Activated naive CD8-positive, alpha-beta T cell treated with anti-CD3 and anti-CD28 coated beads for 36 hours (primary cell): ENCODE measurements around the gene HGFAC. TPM values are rescaled to one million over a fixed set of nuclear protein-coding genes. Genes with fewer than 3 reads are reported as not detected.
"Not testable (repeated sequence)": the region's sequence is repeated elsewhere in the genome, so short reads cannot be mapped to it uniquely, and the experiment has no call there.

Experiments used
- DNase-seq: peaks from one replicate; pipeline ENCODE4 v3.0.0; 2021
- H3K27ac Mint-ChIP-seq: one replicate; pipeline ENCODE4 v1.8.0; 2022; ENCODE audit warnings: mild to moderate bottlenecking, moderate library complexity, mixed read lengths
- H3K27me3 Mint-ChIP-seq: one replicate; pipeline ENCODE4 v1.8.0; 2022; ENCODE audit warnings: mild to moderate bottlenecking, mixed read lengths
- H3K36me3 Mint-ChIP-seq: one replicate; pipeline ENCODE4 v1.8.0; 2021; ENCODE audit warnings: mild to moderate bottlenecking, mixed read lengths
- H3K4me1 Mint-ChIP-seq: one replicate; pipeline ENCODE4 v1.8.0; 2021; ENCODE audit warnings: mixed read lengths
- H3K4me3 Mint-ChIP-seq: one replicate; pipeline ENCODE4 v1.8.0; 2022; ENCODE audit warnings: mild to moderate bottlenecking, moderate library complexity, mixed read lengths
- H3K9me3 Mint-ChIP-seq: one replicate; pipeline ENCODE4 v1.8.0; 2022; ENCODE audit warnings: mixed read lengths
- total RNA-seq, 2 experiments: library from RNA; stranded (reverse); gene quantifications; one replicate each; pipeline ENCODE4 v1.2.3, GENCODE V29; 2021

HGFAC gene
- total RNA-seq, 2 experiments from 2014 or later: not detected

DNA sequence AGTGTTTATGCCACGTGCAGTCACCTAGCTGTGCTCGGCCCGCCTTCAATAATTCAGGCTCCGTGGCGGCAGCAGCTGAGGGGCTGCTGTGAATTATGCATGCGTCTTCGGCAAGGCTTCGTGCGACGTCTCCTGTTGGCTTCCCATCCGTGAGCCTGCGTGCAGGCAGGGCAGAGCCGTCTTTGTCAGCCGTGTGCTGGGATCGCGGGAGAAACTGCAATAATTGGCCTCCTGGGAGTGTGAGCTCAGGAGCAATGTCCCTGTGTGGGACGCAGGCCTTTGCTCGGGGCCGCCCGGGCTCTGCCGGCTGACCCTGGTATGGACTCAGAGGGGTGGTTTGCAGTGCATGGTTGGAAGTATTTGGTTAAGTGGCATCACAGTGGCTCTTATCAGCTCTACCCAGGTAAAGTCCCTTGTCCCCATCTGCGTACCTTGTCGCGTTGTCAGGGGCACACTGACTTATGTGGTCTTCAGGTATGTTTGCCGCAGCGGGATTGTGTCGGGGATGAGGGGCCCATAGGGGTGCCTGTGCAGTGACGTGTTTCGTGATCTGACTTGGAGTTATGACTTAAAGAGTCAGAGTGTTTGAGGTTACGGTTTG is 34.5 kb upstream of the HGFAC start:
- DNase-seq: no peak

DNA sequence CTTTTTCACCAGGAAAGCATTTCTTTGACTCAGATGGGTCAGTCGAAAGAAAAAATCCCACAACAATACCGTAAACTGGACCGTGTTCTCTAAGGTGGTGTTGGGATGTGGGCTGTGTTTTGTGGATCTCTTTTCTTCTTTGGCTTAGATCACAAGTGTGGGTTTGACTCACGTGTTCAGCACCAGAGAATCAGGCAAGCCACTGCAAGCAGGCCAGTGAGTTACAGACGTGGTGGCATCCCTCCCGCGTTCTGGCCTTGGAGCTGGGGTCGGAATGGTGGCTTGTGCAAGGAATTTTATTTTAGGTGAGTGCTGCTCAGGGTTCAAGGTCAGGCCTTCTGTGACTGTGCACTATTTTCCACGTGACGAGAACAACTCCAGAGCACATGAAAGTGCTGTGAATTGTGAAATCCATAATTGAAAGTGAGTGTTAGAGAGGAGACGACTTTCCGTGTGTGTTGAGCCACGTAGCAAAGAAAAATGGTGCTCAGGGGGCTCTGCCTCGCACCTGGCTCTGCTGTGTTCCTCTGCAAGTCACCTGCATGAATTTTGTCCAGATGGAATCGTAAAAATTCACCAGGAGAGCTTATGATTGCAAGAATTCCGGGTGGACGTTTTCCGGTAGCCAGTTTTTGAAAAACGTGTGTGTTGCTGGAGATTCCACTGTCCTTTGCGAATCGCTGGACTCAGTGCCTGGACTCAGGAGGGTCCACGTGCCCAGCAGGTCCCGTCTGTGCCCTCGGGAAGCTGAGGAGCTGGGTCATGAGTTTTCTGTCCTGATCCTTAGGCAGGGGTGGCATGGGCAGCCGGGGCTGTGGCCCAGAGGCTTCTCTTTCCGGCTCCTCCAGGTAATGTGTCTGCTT is 33.6 kb upstream of the HGFAC start:
- Mint-ChIP-seq H3K4me3 (no peak overlapping the region), H3K27me3 (no peaks in the 10 kb centered on the region), H3K27ac (no peak overlapping the region)

More for the DNA sequence above, 34.5 kb upstream of the HGFAC start:
- H3K27me3 Mint-ChIP-seq: no peaks in the 10 kb centered on the region
- no peaks in the 10 kb centered on the region for H3K9me3 Mint-ChIP-seq
- H3K27ac Mint-ChIP-seq: no peak overlapping the region
- no peaks in the 10 kb centered on the region for H3K36me3 Mint-ChIP-seq
- no peak overlapping the region for H3K4me3 Mint-ChIP-seq
- no peaks in the 10 kb centered on the region for H3K4me1 Mint-ChIP-seq

DNA sequence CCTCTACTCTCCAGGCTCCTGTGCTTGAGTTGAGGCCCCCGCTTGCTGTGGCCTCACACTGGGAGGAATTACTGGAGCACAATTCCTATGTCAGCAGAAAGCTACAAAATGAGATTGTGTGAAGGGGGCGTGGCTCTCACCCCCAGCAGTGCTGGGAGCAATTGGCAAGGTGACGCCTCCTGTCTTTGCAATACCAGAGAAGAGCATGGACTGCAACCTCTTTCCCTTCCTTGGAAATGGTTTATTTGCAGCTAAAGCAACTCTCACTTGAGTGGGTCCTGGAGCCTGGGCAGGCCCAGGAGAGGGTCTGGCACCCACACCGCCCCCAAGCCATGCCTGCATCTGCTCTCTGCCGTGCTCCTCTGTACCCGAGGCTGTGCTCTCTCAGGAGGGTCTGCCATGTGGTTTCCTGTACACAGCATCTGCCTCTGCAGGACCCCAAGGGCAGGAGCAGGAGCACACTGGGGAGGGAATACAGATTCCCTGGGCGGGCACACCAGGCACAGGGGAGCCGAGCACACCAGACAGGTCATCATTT is 32.9 kb upstream of the HGFAC start:
- Mint-ChIP-seq H3K4me1 (no peaks in the 10 kb centered on the region), H3K4me3 (no peak overlapping the region), H3K36me3 (no peaks in the 10 kb centered on the region), H3K9me3 (no peaks in the 10 kb centered on the region), H3K27ac (no peak overlapping the region), H3K27me3 (no peaks in the 10 kb centered on the region)
- DNase-seq: no peak

More for the DNA sequence above, 33.6 kb upstream of the HGFAC start:
- DNase-seq: no peak
- H3K9me3 Mint-ChIP-seq: no peaks in the 10 kb centered on the region
- H3K36me3 Mint-ChIP-seq: no peaks in the 10 kb centered on the region
- no peaks in the 10 kb centered on the region for H3K4me1 Mint-ChIP-seq

DNA sequence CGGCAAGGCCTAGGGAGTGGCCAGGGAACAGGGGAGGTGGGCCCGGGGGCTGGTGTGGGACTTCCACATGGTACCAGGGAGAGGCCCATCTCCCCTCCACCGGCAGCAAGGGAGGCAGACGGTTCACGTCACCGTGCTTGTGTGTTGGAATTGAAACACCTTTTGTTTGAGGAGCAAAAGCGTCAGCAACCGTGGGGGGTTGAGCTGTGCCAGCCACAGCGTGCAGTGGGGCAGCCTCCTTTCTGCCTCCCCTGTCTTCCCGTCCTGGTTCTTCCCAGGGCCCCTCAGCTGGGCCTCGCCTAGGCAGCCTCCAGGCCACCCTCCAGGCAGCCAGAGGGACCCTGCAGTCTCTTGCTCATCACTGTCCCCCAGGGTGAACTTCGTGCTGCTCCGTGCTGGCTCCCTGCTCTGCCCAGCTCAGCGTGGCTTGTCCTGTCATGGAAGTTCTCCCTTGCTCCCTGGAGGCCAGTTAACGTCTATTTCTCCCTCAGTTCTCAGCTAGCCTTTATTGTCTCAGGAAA is 32.1 kb upstream of the HGFAC start:
- no peak for DNase-seq
- H3K36me3 Mint-ChIP-seq: no peaks in the 10 kb centered on the region
- H3K4me1 Mint-ChIP-seq: no peaks in the 10 kb centered on the region
- no peak overlapping the region for H3K27ac Mint-ChIP-seq
- H3K27me3 Mint-ChIP-seq: no peaks in the 10 kb centered on the region
- H3K4me3 Mint-ChIP-seq: no peak overlapping the region
- no peaks in the 10 kb centered on the region for H3K9me3 Mint-ChIP-seq

DNA sequence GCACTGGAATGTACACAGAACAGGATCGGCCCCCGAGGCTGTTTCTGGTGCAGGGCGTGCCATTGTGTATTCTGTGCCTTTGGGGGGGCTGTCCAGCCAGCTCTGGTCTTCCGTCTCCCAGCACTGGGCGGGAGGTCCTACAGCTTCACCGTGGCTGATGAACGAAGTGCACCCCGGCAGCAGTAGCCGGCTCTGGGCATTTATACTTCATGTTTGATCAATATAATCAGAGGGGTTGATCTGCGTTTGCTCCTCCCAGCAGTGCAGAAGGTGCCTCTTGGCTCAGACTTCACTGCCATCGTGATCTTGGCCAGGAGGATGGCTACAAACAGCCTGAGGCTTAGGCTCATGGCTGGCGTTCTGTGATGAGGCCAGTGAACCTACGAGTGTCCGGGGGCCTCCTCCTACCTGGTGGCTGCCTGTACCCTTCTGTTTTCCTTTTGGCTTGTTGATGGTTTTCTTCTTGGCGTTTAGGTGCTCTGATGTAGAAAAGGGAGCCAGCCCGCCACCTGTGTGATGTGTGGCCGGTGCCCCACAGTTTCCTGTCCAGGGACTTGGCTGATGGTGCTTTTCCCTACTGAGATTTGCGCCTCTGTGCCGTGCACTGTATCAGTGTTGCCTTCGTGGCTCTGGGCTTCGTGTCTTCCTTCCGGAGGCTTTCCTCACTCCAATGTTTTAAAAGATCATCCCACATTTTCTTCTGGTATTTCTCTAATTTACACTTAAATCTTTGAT is 31.2 kb upstream of the HGFAC start:
- DNase-seq: no peak
- no peak overlapping the region for H3K4me3 Mint-ChIP-seq
- no peaks in the 10 kb centered on the region for H3K4me1 Mint-ChIP-seq
- H3K27ac Mint-ChIP-seq: no peak overlapping the region
- no peaks in the 10 kb centered on the region for H3K27me3 Mint-ChIP-seq
- H3K9me3 Mint-ChIP-seq: no peaks in the 10 kb centered on the region
- no peaks in the 10 kb centered on the region for H3K36me3 Mint-ChIP-seq

DNA sequence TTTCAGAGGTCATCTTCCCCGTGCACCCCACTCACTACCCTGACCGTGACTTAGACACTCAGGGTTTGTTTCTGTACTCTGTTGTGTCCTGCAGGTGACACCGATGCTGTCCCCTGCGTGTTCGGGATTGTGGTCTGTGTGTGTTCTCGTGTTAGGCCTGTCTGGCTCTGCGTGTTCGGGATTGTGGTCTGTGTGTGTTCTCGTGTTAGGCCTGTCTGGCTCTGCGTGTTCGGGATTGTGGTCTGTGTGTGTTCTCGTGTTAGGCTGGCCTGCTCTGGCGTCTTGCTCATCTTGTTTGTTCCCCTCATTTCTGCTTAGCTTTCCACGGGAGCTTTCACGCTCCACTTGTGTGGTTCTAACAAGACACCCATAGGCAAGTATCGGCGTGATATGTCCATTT is 30.6 kb upstream of the HGFAC start:
- not testable (repeated sequence) for H3K4me1 Mint-ChIP-seq, DNase-seq, H3K9me3 Mint-ChIP-seq, H3K36me3 Mint-ChIP-seq, H3K4me3 Mint-ChIP-seq, H3K27me3 Mint-ChIP-seq, H3K27ac Mint-ChIP-seq

DNA sequence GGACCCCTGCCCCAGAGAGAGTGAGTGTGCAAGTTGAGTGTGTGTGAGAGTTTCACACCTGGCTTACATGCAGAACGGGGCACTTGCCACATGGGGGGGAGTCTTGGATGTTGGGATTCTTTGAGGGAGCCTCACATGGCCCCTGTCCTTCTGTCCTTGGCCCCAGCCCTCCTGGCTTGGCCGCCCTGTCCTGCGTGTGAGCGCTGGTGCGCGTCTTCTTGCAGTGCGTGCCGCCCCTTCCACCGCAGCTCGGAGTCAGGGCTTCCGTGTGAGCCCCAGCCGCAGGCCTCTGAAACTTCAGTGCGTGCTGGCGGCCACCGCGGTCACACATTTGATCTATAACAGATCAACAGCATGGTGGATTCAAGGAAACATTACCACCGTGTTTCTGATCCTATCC is 30.1 kb upstream of the HGFAC start:
- Mint-ChIP-seq H3K36me3 (no peaks in the 10 kb centered on the region), H3K27ac (no peak overlapping the region), H3K9me3 (no peaks in the 10 kb centered on the region), H3K4me3 (no peak overlapping the region), H3K27me3 (no peaks in the 10 kb centered on the region), H3K4me1 (no peaks in the 10 kb centered on the region)
- no peak for DNase-seq

DNA sequence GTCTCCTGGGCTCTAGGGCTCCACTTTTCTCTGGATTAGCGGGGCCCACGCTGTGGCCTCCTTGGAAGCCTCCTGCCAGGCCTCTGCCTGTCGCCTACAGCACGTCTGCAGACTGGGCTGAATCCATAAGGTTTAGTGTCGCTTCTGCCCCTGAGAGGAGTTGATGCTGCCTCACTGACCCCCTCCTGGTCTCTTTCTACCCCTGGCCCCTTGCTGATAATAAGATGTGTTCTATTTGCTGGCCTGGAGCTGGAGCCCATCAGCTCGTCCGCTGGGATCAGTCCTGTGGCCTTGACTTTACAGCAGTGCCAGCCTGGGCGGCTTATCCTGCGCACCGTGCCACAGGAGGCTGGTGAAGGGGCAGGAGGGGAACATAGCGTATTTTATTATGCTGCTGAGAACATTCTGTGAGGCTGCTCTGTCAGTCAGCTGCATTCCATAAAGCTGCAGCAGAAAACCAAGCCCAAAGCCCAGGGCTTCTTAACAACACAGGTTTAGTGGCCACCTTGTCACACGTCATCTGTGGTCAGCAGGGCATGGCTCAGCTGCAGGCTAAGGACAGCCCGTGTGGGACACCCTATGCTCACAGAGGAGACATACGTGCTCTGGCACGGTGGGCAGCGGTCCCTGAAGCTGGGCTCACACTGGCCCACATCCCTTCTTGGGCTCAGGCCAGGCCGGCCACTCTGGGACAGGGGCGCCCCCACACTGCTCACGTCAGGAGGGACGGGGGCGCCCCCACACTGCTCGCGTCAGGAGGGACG is 29.3 kb upstream of the HGFAC start:
- DNase-seq: no peak
- Mint-ChIP-seq H3K4me3 (no peak overlapping the region), H3K9me3 (no peaks in the 10 kb centered on the region), H3K4me1 (no peaks in the 10 kb centered on the region), H3K36me3 (no peaks in the 10 kb centered on the region), H3K27me3 (no peaks in the 10 kb centered on the region), H3K27ac (no peak overlapping the region)

DNA sequence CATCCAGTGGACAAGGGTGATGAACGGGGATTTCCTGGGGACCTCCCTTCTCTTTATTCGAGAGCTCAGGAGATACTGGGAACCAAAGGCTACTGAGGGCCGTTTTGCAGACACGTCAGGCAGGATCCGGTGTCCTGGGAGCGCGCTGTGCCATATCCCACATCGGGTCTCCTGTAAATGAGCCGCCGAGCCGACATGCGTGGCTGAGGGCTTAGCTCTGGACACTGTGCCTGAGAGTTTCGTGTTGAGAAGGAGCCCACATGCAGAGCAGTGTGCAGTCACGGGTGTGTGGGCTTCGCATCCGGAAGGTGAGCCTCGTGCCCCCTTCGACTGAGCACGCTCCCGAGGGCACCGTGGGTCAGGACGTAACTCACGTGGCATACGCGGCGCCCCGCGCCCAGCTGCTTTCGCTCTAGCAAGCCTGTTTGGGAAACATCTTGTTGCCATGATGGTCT is 28.5 kb upstream of the HGFAC start:
- Mint-ChIP-seq H3K9me3 (no peaks in the 10 kb centered on the region), H3K4me1 (no peaks in the 10 kb centered on the region), H3K36me3 (no peaks in the 10 kb centered on the region), H3K27ac (no peak overlapping the region), H3K4me3 (no peak overlapping the region), H3K27me3 (no peaks in the 10 kb centered on the region)
- DNase-seq: no peak

DNA sequence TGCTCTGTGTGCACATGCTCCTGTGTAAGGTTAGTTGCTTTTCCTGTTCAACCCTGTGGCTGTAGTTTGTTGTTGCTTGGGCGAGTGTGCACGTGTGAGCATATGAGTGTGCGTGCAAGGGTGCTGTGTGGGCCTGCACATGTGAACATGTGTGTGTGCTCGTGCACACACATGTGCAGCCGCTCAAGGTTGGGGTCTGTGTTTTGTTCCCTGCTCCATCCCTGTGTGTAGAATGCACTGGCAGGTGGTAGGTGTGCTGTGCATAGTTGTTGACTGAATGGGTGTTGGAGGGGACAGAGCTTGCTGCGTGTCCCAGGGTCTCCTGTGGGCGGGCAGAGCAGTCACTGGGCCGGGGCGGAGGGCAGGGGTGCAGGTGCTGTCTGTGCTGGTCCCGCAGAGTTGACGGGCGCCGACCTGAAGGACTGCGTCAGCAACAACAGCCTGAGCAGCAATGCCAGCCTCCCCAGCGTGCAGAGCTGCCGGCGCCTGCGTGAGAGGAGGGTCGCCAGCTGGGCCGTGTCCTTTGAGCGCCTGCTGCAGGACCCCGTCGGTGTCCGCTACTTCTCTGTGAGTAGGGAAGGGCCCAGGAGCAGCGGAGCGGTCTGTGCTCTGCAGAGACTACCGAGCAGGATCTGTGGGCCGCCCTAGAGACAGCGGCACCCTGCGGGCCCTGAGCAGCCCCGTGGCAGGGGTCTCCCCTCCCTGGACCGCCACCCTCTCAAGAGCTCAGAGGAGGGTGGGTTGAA is 27.9 kb upstream of the HGFAC start:
- no peaks in the 10 kb centered on the region for H3K27me3 Mint-ChIP-seq
- no peak overlapping the region for H3K27ac Mint-ChIP-seq
- no peaks in the 10 kb centered on the region for H3K9me3 Mint-ChIP-seq
- no peaks in the 10 kb centered on the region for H3K4me1 Mint-ChIP-seq
- DNase-seq: no peak
- no peaks in the 10 kb centered on the region for H3K36me3 Mint-ChIP-seq
- no peak overlapping the region for H3K4me3 Mint-ChIP-seq

DNA sequence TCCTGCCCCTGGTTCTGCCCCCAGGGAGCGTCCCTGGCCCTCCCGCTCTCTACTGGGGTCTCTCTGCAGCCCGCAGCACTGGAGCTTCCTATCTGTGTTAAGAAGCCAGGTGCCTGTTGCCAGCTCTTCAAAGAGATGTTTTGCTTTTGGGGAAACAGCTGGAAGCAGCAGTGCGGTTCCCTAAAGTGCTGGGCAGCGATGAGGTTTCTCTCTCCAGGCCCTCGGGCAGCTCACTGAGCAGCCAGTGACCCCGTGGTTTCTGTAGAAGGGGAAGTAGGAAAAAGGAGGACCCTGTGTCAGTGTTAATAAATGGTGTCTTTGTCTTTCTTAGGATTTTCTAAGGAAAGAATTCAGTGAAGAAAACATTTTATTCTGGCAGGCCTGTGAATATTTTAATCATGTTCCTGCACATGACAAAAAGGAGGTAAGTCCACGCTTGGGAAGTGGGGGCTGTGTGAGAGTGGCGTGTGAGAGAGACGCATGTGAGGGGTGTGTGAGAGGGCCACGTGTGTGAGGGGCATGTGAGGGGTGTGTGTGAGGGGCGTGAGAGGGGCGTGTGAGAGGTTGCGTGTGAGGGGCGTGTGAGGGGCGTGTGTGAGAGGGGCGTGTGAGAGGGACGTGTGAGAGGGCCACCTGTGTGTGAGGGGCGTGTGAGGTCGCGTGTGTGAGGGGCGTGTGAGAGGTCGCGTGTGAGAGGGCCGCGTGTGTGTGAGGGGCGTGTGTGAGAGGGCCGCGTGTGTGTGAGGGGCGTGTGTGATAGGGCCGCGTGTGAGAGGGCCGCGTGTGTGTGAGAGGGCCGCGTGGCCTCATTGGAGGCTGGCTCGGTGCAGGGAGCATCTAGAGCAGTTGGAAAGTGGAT is 27.1 kb upstream of the HGFAC start:
- no peak for DNase-seq
- Mint-ChIP-seq H3K9me3 (no peaks in the 10 kb centered on the region), H3K27me3 (no peaks in the 10 kb centered on the region), H3K4me3 (no peak overlapping the region), H3K4me1 (no peaks in the 10 kb centered on the region), H3K36me3 (no peaks in the 10 kb centered on the region), H3K27ac (no peak overlapping the region)

DNA sequence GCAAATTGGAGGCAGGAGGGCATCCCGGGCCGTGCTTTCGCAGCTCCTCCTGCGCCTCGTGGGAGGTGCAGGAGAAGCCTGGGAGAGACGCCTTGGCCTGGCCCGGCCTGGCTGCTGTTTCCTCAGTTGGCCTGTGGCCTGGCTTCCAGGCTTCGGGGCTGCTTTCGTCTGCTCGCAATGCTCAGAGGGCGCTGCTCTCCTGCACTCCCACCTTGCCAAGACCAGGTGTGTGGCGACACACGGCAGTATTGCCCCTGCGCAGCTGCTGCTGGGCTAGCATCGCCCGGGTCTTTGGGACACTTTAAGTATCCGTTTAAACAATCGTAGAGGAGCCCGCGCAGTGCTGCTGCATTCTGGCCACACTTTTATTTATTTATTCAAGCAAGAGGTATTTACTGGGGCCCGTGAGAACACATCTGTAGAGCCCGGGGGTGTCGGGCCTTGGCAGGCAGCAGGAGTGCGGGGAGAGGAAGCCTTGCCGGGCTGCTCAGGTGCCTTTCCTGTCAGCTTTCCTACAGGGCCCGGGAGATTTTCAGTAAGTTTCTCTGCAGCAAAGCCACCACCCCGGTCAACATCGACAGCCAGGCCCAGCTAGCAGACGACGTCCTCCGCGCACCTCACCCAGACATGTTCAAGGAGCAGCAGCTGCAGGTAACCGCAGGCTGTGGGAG is 26.2 kb upstream of the HGFAC start:
- Mint-ChIP-seq H3K27me3 (no peaks in the 10 kb centered on the region), H3K27ac (no peak overlapping the region), H3K4me1 (no peaks in the 10 kb centered on the region), H3K36me3 (no peaks in the 10 kb centered on the region), H3K9me3 (no peaks in the 10 kb centered on the region), H3K4me3 (no peak overlapping the region)
- no peak for DNase-seq

DNA sequence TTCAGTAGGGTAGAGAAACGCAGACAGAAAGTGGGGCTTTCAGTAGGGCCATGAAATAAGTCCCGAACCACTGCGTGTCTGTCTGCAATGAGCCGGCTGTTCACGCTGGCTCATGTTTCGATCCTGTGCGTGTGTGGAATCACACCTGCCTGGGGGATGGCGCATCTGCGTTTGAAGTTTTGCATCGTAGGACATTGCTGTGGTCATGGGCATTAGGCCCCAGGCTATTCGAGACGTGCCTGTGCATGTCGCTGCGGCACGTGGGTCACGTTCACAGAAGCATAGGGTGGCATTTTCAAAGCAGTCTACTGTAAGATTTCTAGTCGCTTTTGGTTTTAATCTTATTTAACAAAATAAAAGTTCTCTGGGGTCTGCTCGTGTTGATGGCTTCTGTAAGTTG is 25.5 kb upstream of the HGFAC start:
- DNase-seq: no peak
- Mint-ChIP-seq H3K27me3 (no peaks in the 10 kb centered on the region), H3K36me3 (no peaks in the 10 kb centered on the region), H3K27ac (no peak overlapping the region), H3K9me3 (no peaks in the 10 kb centered on the region), H3K4me3 (no peak overlapping the region), H3K4me1 (no peaks in the 10 kb centered on the region)
